HG02678 (cell line): ENCODE measurements around the gene SV2B.

ENCODE experiments used
- ATAC-seq: cut with Tn5 transposase; IDR thresholded peaks from one replicate; pipeline ENCODE4 v1.9.1; 2021; ENCODE audit warnings: mild to moderate bottlenecking, moderate library complexity; ENCODE audit not compliant: unreplicated experiment

The SV2B gene

DNA sequence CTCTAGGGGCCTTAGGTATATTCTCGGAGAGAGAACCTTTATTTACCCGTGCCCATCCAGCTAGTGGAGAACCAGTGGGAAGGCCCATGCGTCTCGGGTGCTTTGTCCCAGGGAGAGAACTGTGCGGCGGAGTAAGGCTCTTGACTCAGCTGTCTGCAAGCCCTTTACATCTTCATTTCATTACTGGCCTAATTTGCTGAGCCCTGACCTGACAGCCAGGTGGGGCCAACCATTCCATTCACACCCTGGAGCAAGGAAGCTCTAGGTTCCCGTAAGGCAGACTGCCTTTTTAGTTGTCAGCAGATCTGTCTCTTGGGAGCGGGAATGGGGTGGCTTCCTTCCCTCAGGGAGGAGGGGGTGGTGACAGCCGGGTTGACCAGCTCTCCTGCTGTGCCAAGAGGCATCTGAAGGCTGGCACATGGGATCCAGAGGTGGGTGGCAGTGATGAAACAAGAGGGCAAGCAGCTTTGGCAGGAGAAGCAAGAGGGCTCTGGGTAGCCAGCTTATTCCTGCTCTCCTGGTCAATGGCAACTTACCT, 36.4 kb downstream of the SV2B start:
- ATAC-seq: no peak

- no peak for ATAC-seq
Observed at GRCh38 chr15:91140601-91141000, 40.5 kb downstream of the SV2B start.

DNA sequence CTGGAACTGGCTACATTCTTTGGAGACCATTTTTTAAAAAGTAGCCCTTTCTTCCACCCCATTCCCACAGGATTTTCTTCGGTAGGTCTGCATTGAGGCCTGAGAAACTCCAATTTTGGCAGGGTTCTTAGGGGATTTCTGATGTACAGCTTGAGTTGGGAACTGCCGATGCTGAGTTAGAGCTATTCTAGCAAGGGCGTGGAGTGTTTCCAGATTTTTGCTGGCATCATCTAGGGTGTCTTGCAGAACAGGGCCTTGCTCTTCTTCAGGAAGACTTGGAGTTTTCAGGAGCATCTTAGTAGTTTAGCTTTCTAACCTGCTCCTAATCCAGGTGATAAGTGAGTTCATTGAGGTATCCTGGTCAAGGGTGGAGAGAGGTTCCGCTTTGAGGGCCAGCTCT, 41.0 kb downstream of the SV2B start:
- no peak for ATAC-seq

DNA sequence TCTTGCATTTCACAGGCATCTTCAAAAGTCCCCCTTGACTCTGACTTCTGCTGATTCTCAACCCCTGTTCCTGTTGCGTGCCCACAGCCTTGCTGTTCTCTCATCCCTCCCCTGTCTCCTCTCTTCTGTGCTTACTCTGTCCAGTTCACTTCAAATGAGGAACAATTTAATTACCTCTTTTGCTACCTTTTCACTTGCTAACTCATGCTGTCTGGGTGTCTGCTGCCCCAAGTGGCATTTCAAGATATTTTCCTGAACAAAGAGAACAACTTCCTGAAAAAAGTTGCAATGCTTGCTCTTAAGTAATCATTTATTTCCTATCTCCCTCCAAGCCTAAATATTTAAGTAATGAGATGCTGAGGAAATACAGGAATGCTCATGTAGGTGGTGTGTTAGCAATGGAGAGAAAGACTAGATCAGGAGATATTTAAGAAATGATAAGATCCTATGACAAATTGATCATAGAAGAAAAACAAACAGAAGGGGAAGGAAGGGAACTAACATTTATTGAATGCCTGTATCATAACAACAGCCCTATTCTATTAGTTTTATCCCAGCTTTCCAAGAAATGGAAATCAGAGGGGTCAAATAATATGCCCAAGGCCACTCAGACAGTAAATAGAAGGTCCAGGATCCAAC, 42.2 kb downstream of the SV2B start:
- ATAC-seq: no peak

DNA sequence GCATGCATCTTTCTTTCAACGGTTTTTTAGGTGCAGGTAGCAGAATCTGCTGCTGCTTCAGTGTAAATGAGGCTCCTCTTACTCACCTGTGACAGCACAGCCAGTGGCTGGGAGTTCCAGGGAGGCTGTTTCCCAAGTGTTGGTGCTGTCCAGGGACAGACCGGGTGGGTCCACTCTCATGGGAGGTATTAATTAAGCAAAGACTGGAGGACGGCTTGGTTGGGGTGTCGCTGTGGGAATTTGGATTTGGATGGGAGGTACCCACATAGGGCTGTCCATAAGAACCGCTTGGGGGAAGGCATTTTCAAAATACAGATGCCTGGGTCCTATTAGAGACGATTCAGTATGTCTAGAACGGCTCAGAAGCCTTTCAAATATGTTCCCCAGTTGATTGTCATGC, 42.9 kb downstream of the SV2B start:
- ATAC-seq: no peak

- ATAC-seq: no peak
Observed at GRCh38 chr15:91146728-91147127, 46.7 kb downstream of the SV2B start.

- ATAC-seq: no peak
Observed at GRCh38 chr15:91148243-91148642, 48.2 kb downstream of the SV2B start.

- no peak for ATAC-seq
Observed at GRCh38 chr15:91150502-91151160, 50.6 kb downstream of the SV2B start.

GRCh38 chr15:91151781-91152563, 51.9 kb downstream of the SV2B start:
- no peak for ATAC-seq

DNA sequence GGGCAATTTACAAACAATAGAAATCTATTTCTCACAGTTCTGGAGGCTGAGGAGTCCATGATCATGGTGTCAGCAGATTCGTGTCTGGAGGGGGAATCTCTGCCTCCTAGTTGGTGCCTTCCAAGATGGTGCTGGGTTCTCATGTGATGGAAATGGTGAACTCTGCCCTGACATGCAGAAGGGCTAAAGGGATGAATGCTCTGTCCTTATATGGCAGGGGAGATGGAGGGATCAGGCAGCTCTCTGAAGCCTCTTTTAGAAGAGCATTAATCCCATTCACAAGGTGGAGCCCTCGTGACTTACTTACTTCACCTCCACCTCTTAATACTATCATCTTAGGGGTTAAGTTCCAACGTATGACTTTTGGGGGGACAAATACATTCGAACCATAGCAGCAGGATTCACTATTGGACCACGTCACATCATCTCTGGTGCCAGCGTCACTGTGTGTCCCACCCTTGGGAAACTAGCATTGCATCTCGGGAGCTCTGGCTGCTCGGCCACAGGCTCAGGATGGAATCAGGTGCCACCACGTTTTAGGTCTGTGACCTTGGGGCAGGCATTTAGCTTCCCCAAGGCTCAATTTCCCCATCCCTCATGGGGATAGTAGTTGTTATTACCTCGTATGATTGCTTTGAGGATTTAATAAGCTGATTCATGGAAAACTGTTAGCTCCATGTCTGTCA, 53.0 kb downstream of the SV2B start:
- no peak for ATAC-seq

- ATAC-seq: no peak
Observed at GRCh38 chr15:91153954-91154353, 53.9 kb downstream of the SV2B start.

- ATAC-seq: no peak
Observed at GRCh38 chr15:91156175-91156726, 56.2 kb downstream of the SV2B start.

GRCh38 chr15:91158415-91159394, 58.6 kb downstream of the SV2B start:
- ATAC-seq: no peak

GRCh38 chr15:91165850-91166249, 65.8 kb downstream of the SV2B start:
- ATAC-seq: no peak

DNA sequence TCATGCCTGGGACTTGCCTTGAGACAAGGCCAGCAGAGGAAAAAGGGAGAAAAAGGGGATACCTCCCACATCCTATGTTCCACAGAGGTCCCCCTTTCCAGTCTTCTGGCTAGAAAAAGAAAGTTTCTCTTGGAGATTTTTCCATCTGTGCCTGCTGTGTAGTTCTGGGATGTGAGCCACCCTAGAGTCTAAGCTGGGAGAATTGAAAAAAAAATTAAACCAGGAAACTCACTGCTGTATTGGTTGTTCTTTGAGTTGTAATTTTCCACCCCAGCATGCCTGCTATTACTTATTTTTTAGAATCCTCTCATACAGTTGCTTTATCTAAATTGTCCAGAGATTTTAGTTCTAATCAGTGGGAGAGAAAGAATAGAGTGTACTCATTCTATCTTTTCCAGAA, 68.4 kb downstream of the SV2B start:
- no peak for ATAC-seq

- ATAC-seq: no peak
Observed at GRCh38 chr15:91171334-91171733, 71.3 kb downstream of the SV2B start.

DNA sequence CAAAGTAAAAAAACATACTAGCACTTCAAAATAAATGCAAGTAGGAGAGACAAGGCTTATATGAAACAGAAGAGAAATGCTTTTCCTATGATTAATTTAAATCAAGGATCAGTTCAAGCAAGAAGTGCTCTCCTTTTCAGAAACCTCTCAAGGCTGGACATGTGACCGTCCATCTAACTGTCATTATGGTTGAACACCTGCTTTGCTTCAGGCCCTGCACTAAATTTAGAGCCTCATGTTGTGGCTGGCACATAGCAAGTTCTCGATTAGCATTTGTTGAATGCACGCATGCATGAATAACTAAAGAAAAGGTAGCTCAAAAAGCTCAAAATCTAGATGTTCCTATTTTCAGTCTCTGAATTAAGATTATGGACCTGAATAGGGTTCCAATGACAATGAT, 82.0 kb downstream of the SV2B start:
- no peak for ATAC-seq

GRCh38 chr15:91183596-91183995, 83.5 kb downstream of the SV2B start:
- no peak for ATAC-seq

GRCh38 chr15:91184441-91184840, 84.4 kb downstream of the SV2B start:
- ATAC-seq: no peak
